AG04449 (cell line): ENCODE results near the gene PFKFB2.

Source experiments
- CTCF ChIA-PET: fragments of 350-600 bp; formaldehyde crosslinking; extraction: SDS; loops from one replicate; lab custom pipeline; 2021; ENCODE audit warnings: antibody characterized with exemption; lab: Yijun Ruan, JAX
- POLR2A ChIA-PET: fragments of 400-600, 350-600 bp; formaldehyde crosslinking; extraction: SDS; loops from one replicate; lab custom pipeline; 2020; ENCODE audit warnings: antibody characterized with exemption, inconsistent platforms; lab: Yijun Ruan, JAX
- DNase-seq: peaks from one replicate; pipeline ENCODE4 v3.0.0-alpha.2; 2010; ENCODE audit warnings: low read depth, low spot score
- H3K4me3 ChIP-seq: 2 replicates; pipeline ENCODE4 v1.5.1; 2011; ENCODE audit warnings: low read depth, mild to moderate bottlenecking, control low read depth, low read length
- TF ChIP-seq, protein P1 (sequence below): IDR thresholded peaks from one replicate; pipeline ENCODE4 v1.5.1; 2011; ENCODE audit warnings: mild to moderate bottlenecking, moderate library complexity, low read length, control low read depth, inconsistent platforms; ENCODE audit not compliant: insufficient read depth; ENCODE audit errors: missing control alignments

PFKFB2 gene

DNA sequence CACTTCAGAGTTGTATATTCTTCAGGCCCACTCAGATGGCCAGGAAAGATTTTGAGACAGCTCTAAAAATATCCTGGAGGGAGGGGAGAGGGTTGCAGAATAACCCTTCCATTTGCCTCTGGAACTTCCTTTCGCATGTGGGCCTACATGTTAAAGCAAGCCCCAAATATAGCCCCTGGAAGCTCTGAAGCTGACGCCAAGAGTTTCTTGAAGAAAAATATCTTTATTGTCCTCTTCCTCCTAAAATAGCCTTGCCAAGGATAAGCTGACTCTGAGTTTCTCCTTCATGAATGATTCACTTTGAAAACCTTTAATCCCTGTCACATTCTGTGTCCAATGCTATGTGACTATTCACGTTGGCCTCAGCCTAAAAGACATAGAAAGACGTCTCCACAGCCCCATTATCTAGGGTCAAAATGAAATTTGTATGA is 27.0 kb upstream of the PFKFB2 start:
- no peak overlapping the region for H3K4me3 ChIP-seq
- DNase-seq, result no peak
- ChIA-PET POLR2A (no interaction called here), CTCF (interaction anchor here (0.8 to 10.4 kb wide), 6 partner anchors 11 to 24 kb away, joined by 4 to 92 read pairs (median 6); partner anchors contain the start of gene YOD1)
- TF ChIP-seq, protein P1, sequence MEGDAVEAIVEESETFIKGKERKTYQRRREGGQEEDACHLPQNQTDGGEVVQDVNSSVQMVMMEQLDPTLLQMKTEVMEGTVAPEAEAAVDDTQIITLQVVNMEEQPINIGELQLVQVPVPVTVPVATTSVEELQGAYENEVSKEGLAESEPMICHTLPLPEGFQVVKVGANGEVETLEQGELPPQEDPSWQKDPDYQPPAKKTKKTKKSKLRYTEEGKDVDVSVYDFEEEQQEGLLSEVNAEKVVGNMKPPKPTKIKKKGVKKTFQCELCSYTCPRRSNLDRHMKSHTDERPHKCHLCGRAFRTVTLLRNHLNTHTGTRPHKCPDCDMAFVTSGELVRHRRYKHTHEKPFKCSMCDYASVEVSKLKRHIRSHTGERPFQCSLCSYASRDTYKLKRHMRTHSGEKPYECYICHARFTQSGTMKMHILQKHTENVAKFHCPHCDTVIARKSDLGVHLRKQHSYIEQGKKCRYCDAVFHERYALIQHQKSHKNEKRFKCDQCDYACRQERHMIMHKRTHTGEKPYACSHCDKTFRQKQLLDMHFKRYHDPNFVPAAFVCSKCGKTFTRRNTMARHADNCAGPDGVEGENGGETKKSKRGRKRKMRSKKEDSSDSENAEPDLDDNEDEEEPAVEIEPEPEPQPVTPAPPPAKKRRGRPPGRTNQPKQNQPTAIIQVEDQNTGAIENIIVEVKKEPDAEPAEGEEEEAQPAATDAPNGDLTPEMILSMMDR, result no peak

DNA sequence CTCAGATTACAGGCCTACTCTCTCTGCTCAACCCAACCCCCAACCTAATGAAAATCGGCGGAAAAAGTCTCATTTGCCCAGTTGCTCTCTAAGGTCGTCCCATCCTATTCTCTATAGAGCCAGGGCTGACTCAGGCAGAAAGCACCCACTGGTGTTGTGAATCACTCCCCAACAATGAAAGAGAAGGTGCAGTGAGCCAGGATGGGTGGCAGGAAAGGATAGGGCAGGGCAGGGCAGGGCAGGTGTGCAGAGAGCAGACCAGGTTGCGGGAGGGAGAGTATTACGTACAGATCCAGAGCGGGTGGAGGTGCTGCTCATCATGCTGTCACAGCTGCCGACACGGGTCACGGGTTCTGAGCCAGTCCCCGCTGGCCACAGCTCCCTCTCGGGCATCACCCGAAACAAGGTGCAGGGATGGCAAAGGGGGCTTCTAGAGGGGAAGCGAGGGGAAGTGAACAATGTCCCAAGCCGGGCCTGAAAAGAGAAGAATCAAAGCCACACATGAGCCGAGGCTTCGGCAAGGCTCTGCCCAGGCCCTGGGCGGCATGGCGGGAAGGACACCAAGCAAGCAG is 25.8 kb upstream of the PFKFB2 start:
- no peak overlapping the region for H3K4me3 ChIP-seq
- POLR2A ChIA-PET, result no interaction called here
- TF ChIP-seq, protein P1, result no peak
- DNase-seq, result no peak
- CTCF ChIA-PET, result interaction anchor here (2.5 to 10.4 kb wide), 3 partner anchors 12 to 22 kb away, joined by 6 to 92 read pairs (median 53); partner anchors contain the start of gene YOD1

DNA sequence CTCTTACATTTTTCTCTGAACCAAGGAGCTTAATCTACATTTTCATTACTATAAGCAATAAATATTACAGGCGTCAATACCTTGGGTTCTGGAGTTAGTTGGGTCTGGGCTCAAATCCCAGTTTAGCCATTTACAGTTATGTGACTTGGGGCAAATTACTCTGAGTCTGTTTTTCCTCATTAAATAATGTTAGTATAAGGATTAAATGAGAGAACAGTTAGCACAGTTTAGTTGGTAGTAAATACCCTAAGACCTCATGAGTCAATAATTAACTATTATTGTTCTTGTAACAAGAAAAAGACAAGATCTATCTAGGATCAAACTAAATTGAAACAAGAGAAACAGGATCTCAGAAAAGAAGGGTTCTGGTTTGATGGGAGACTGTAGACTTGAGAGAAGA is 25.2 kb upstream of the PFKFB2 start:
- POLR2A ChIA-PET, result no interaction called here
- TF ChIP-seq, protein P1, result no peak
- CTCF ChIA-PET, result interaction anchor here (8.1 kb wide), 1 partner anchor 21 kb away, joined by 53 read pairs; the partner anchor contains the start of gene YOD1
- no peak overlapping the region for H3K4me3 ChIP-seq
- no peak for DNase-seq

DNA sequence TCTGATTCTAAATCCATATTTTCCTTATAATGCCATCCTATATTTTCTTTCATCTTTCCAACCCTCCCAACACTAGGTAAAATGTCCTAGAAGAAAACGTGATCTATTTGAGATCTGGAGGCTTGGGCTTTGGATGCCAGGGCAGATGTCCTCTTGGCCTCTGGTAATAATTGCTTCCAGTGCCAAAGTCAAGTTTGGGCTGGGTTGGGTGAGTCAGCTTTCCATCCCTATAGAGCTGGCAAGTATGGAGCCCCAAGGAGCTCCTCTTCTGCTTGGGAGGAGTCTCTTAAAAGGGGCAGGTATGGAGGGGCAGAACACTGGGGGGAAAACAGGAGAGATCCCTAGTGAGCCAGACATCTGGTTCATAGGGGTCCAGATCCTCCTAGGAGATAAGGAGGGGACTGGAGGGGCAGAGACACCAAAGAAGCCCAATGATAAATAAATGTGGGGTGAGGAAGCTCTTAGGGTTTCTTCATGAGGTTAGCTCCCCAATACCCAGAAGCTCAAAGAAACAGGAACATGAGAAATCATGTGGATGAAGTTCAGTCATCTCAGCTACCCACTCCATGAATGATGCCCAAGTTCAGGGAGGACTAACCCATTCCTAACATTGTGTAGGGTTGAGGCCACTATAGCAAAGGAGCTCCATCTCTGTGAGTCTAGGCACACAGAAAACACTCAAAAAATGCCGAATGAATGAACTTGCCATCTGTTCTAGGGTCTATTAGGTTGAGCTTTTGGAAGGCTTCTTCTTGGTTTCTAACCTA is 24.0 kb upstream of the PFKFB2 start:
- H3K4me3 ChIP-seq, result no peak overlapping the region
- TF ChIP-seq, protein P1, result no peak
- CTCF ChIA-PET, result interaction anchor here (1.1 to 8.1 kb wide), 5 partner anchors 10 to 50 kb away, joined by 3 to 53 read pairs (median 4); partner anchors contain the start of gene YOD1
- no peak for DNase-seq
- POLR2A ChIA-PET, result no interaction called here

DNA sequence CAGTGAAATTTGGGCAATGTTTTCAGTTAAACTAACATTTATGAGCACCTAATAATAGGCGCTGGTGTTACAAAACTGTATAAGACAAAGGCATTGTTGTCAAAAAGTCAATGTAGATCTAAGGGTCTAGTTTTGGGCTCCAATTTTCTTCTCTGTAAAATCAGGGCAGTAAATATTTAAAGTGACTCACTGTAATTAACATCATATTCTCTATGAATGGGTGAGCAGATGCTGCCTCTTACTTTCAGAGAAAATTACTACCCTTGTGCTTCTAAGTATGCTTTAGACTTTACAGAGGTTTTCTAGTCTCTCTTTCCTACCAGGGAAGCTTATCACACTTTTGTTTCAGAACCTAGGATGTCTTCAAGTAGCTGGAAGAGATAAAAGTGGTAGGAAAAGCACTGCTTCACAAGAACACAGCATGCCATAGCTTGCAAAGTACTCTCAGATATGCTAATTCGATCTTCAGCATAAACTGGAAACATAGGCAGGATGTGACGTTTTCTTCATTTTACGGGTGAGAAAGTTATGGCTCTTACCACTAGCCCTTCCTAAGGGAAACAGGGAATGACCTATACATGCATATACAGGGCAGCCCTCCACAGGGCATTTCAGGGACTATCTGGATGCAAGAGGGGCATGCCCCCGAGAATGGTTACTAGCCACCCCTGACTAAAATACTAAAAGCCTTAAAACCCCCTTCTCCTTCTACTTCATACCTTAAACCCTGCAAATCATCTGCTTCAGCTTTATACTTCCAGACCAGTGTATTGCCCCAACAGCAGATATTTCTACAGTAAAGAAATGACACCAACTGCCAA is 23.2 kb upstream of the PFKFB2 start:
- POLR2A ChIA-PET, result interaction anchor here (0.7 kb wide), 1 partner anchor 384 kb away, joined by 3 read pairs; no protein-coding TSS in a partner anchor
- CTCF ChIA-PET, result interaction anchor here (1.1 to 8.1 kb wide), 5 partner anchors 9 to 49 kb away, joined by 3 to 53 read pairs (median 4); partner anchors contain the start of gene YOD1
- TF ChIP-seq, protein P1, result no peak
- no peak overlapping the region for H3K4me3 ChIP-seq
- no peak for DNase-seq
